HepG2 (cell line): Measurements from ENCODE around the gene ARHGEF16. TPM values are rescaled to one million over a fixed set of nuclear protein-coding genes. Genes with fewer than 3 reads are reported as not detected.

ENCODE experiments used
- FIP1L1 ChIP-seq: fragments of 200-400 bp; formaldehyde crosslinking; IDR thresholded peaks from 2 replicates; pipeline ENCODE4 v1.6.1; 2018; ENCODE audit warnings: low read depth, mild to moderate bottlenecking, low read length, moderate library complexity, borderline replicate concordance; ENCODE audit not compliant: insufficient read depth
- HIVEP1 ChIP-seq: sonication (generic); formaldehyde crosslinking; IDR thresholded peaks from 2 replicates; pipeline ENCODE4 v1.4.0; 2020; ENCODE audit warnings: mild to moderate bottlenecking, missing genetic modification reagents
- HMGXB4 ChIP-seq, 2 experiments: sonication (generic) in 1 of 2; formaldehyde crosslinking in 1 of 2; IDR thresholded peaks; 2 replicates each; pipeline versions ENCODE4 v1.4.0 to v1.6.1; 2018 to 2020; ENCODE audit warnings: missing genetic modification reagents in 2 of 2, borderline replicate concordance in 1 of 2, low read depth in 1 of 2, mild to moderate bottlenecking in 1 of 2, missing biosample characterization in 1 of 2
- KAT7 ChIP-seq: IDR thresholded peaks from 2 replicates; pipeline ENCODE4 v1.6.1; 2018; ENCODE audit warnings: borderline replicate concordance, missing compliant biosample characterization
- MXD3 ChIP-seq: IDR thresholded peaks from 2 replicates; pipeline ENCODE4 v1.6.1; 2016; ENCODE audit warnings: mild to moderate bottlenecking, missing biosample characterization, missing genetic modification reagents
- MYPOP ChIP-seq: sonication (generic); formaldehyde crosslinking; IDR thresholded peaks from 2 replicates; pipeline ENCODE4 v1.8.1; 2023; ENCODE audit warnings: mild to moderate bottlenecking, moderate library complexity, missing genetic modification reagents
- NCOA5 ChIP-seq: sonication (generic); formaldehyde crosslinking; IDR thresholded peaks from 2 replicates; pipeline ENCODE4 v1.4.0; 2020; ENCODE audit warnings: missing genetic modification reagents
- NFKBIZ ChIP-seq: IDR thresholded peaks from 2 replicates; pipeline ENCODE4 v1.6.1; 2018; ENCODE audit warnings: missing genetic modification reagents, missing compliant biosample characterization
- PHF8 ChIP-seq: sonication (generic); formaldehyde crosslinking; IDR thresholded peaks from 2 replicates; pipeline ENCODE4 v1.5.0; 2020; ENCODE audit warnings: missing genetic modification reagents
- PPARG ChIP-seq: conservative IDR thresholded peaks from 2 replicates; pipeline ENCODE4 v1.6.1; 2016; ENCODE audit warnings: missing biosample characterization, missing genetic modification reagents
- PRDM4 ChIP-seq: sonication (generic); formaldehyde crosslinking; IDR thresholded peaks from 2 replicates; pipeline ENCODE4 v1.9.0; 2021; ENCODE audit warnings: missing genetic modification reagents, borderline replicate concordance
- WIZ ChIP-seq: sonication (generic); formaldehyde crosslinking; IDR thresholded peaks from 2 replicates; pipeline ENCODE4 v1.5.1; 2020; ENCODE audit warnings: mild to moderate bottlenecking, missing genetic modification reagents
- ZMYM4 ChIP-seq: sonication (generic); formaldehyde crosslinking; IDR thresholded peaks from 2 replicates; pipeline ENCODE4 v1.8.1; 2023; ENCODE audit warnings: mild to moderate bottlenecking, missing genetic modification reagents
- ZNF446 ChIP-seq: sonication (generic); formaldehyde crosslinking; IDR thresholded peaks from 2 replicates; pipeline ENCODE4 v1.5.0; 2020; ENCODE audit warnings: mild to moderate bottlenecking, missing genetic modification reagents
- ZNF460 ChIP-seq: sonication (generic); formaldehyde crosslinking; IDR thresholded peaks from 2 replicates; pipeline ENCODE4 v1.5.1; 2020; ENCODE audit warnings: missing genetic modification reagents, mild to moderate bottlenecking, borderline replicate concordance
- ZNF510 ChIP-seq: sonication (generic); formaldehyde crosslinking; IDR thresholded peaks from 2 replicates; pipeline ENCODE4 v1.4.0; 2020; ENCODE audit warnings: low read depth, mild to moderate bottlenecking, missing genetic modification reagents
- ZNF572 ChIP-seq: sonication (generic); formaldehyde crosslinking; IDR thresholded peaks from 2 replicates; pipeline ENCODE4 v1.5.1; 2020; ENCODE audit warnings: mild to moderate bottlenecking, missing genetic modification reagents
- ZNF761 ChIP-seq: sonication (generic); formaldehyde crosslinking; conservative IDR thresholded peaks from 2 replicates; pipeline ENCODE4 v1.4.0; 2020; ENCODE audit warnings: mild to moderate bottlenecking, missing genetic modification reagents
- ZNF850 ChIP-seq: sonication (generic); formaldehyde crosslinking; conservative IDR thresholded peaks from 2 replicates; pipeline ENCODE4 v1.9.0; 2021; ENCODE audit warnings: mild to moderate bottlenecking, missing genetic modification reagents
- ZSCAN12 ChIP-seq: sonication (generic); formaldehyde crosslinking; IDR thresholded peaks from 2 replicates; pipeline ENCODE4 v1.9.0; 2021; ENCODE audit warnings: mild to moderate bottlenecking, missing genetic modification reagents
- ZXDC ChIP-seq: sonication (generic); formaldehyde crosslinking; IDR thresholded peaks from 2 replicates; pipeline ENCODE4 v1.5.0; 2020; ENCODE audit warnings: mild to moderate bottlenecking, missing genetic modification reagents
- polyA plus RNA-seq, 8 experiments: library from polyadenylated mRNA; depleted of rRNA in 3 of 8; stranded (reverse) in 7 of 8; unstranded in 1 of 8; fragments of >200 nt; fragmentation: Illumina TruSeq in 4 of 8; extraction: Trizol in 4 of 8; gene quantifications; 2 replicates each; pipeline versions ENCODE4 v1.2.1 to v1.2.3, GENCODE V29; 2011 to 2016; ENCODE audit warnings: low read depth in 4 of 8, missing spikeins in 1 of 8, mixed read lengths in 1 of 8; ENCODE audit not compliant: insufficient read depth in 1 of 8
- total RNA-seq, 5 experiments: library from RNA; depleted of rRNA; stranded (reverse); fragments of >200 nt; fragmentation: Illumina TruSeq; extraction: Trizol; gene quantifications; 2 replicates each; pipeline ENCODE4 v1.2.3, GENCODE V29; 2016; ENCODE audit warnings: low read depth in 1 of 5

ARHGEF16 gene
- total and polyA plus RNA-seq, 2 of the 13 experiments (the other 11 are each of a cell fraction or from before 2014, with no cell fraction given), result 20.3 to 39.9 TPM

- TF ChIP-seq WIZ (CRISPR knock-in tag) (0 out of 2 replicates have a peak, but pooled peaks have one; percentile 22), ZNF446 (CRISPR knock-in tag) (no peak), ZNF460 (CRISPR knock-in tag) (peak; percentile 39; the same call in 1 of the 2 replicates), FIP1L1 (no peak), NFKBIZ (peak; percentile 39; the same call in 1 of the 2 replicates), PRDM4 (CRISPR knock-in tag) (no peak), MYPOP (CRISPR knock-in tag) (no peak), ZNF510 (CRISPR knock-in tag) (peak; percentile 89; the same call in 1 of the 2 replicates), ZNF850 (peak; percentile 79; the same call in 1 of the 2 replicates), PHF8 (CRISPR knock-in tag) (peak; percentile 62; the same call in 1 of the 2 replicates), ZNF572 (no peak), PPARG (no peak; the same call in 1 of the 2 replicates), NCOA5 (no peak), ZXDC (no peak), HMGXB4 (CRISPR knock-in tag; IDR thresholded peaks at IDR 0.05; ENCODE audit: borderline replicate concordance in 1 of 2, low read depth in 1 of 2) (peak; percentile 36 to 60; a peak in 2 of 4 replicates), ZMYM4 (CRISPR knock-in tag) (peak; percentile 59), HIVEP1 (CRISPR knock-in tag) (no peak; the same call in 1 of the 2 replicates), ZNF761 (CRISPR knock-in tag) (peak; percentile 67; the same call in 1 of the 2 replicates), ZSCAN12 (CRISPR knock-in tag) (0 out of 2 replicates have a peak, but pooled peaks have one; percentile 29), MXD3 (CRISPR knock-in tag) (peak; percentile 75; the same call in 1 of the 2 replicates), KAT7 (no peak)
These were observed 31.1 kb upstream of the ARHGEF16 start (continued) for GRCh38 chr1:3423245-3423829.
